PFSK-1 (cell line): ENCODE data around the gene SPHK2.

ENCODE experiments used
- POLR2AphosphoS5 ChIP-seq: IDR thresholded peaks from 2 replicates; pipeline ENCODE4 v1.6.1; 2012; ENCODE audit warnings: low read depth, mild to moderate bottlenecking, control low read depth, low read length, moderate library complexity
- SIN3A ChIP-seq: IDR thresholded peaks from 2 replicates; pipeline ENCODE4 v1.6.1; 2012; ENCODE audit warnings: mild to moderate bottlenecking, low read length, moderate library complexity, borderline replicate concordance; ENCODE audit not compliant: insufficient read depth
- TAF1 ChIP-seq: IDR thresholded peaks from 2 replicates; pipeline ENCODE4 v1.6.1; 2012; ENCODE audit warnings: low read length, control low read depth, borderline replicate concordance; ENCODE audit not compliant: insufficient read depth
- TF ChIP-seq, protein P1 (sequence below), 2 experiments: IDR thresholded peaks; 2 replicates each; pipeline versions ENCODE4 v1.6.1 to v1.8.0; 2011 to 2012; ENCODE audit warnings: low read depth in 2 of 2, low read length in 2 of 2, control low read depth in 1 of 2, inconsistent platforms in 1 of 2, mild to moderate bottlenecking in 1 of 2, moderate library complexity in 1 of 2; ENCODE audit not compliant: insufficient read depth in 1 of 2

- TF ChIP-seq TAF1 (no peak), POLR2AphosphoS5 (no peak), SIN3A (no peak)
- TF ChIP-seq, protein P1, sequence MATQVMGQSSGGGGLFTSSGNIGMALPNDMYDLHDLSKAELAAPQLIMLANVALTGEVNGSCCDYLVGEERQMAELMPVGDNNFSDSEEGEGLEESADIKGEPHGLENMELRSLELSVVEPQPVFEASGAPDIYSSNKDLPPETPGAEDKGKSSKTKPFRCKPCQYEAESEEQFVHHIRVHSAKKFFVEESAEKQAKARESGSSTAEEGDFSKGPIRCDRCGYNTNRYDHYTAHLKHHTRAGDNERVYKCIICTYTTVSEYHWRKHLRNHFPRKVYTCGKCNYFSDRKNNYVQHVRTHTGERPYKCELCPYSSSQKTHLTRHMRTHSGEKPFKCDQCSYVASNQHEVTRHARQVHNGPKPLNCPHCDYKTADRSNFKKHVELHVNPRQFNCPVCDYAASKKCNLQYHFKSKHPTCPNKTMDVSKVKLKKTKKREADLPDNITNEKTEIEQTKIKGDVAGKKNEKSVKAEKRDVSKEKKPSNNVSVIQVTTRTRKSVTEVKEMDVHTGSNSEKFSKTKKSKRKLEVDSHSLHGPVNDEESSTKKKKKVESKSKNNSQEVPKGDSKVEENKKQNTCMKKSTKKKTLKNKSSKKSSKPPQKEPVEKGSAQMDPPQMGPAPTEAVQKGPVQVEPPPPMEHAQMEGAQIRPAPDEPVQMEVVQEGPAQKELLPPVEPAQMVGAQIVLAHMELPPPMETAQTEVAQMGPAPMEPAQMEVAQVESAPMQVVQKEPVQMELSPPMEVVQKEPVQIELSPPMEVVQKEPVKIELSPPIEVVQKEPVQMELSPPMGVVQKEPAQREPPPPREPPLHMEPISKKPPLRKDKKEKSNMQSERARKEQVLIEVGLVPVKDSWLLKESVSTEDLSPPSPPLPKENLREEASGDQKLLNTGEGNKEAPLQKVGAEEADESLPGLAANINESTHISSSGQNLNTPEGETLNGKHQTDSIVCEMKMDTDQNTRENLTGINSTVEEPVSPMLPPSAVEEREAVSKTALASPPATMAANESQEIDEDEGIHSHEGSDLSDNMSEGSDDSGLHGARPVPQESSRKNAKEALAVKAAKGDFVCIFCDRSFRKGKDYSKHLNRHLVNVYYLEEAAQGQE (IDR thresholded peaks at IDR 0.05; ENCODE audit: insufficient read depth in 1 of 2, low read depth in 2 of 2, low read length in 2 of 2), result no peak
Measured at GRCh38 chr19:48569814-48570213, 49.5 kb upstream of the SPHK2 start.
